Anterior cingulate cortex (tissue), 58 donors: ENCODE measurements around the gene F7.
"Not testable (repeated sequence)": the region's sequence is repeated elsewhere in the genome, so short reads cannot be mapped to it uniquely, and the experiment has no call there.

Source experiments
- DNase-seq, 58 donors: peaks; one replicate each; lab custom pipeline; 2025; lab: John Stamatoyannopoulos, UW

Gene F7

DNA sequence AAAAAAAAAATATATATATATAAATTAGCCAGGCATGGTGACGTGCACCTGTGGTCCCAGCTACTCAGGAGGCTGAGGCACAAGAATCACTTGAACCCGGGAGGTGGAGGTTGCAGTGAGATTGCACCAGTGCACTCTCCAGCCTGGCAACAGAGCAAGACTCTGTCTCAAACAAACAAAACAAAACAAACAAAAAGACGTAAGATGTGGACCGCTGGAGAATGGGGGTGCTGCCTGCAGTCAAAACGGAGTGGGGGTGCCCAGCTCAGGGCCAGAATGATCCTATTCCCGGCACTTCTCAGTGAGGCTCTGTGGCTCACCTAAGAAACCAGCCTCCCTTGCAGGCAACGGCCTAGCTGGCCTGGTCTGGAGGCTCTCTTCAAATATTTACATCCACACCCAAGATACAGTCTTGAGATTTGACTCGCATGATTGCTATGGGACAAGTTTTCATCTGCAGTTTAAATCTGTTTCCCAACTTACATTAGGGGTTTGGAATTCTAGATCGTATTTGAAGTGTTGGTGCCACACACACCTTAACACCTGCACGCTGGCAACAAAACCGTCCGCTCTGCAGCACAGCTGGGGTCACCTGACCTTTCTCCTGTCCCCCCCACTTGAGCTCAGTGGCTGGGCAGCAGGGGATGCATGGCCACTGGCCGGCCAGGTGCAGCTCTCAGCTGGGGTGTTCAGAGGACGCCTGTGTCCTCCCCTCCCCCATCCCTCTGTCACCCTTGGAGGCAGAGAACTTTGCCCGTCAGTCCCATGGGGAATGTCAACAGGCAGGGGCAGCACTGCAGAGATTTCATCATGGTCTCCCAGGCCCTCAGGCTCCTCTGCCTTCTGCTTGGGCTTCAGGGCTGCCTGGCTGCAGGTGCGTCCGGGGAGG is at the start of gene F7:
Gene F7, plus strand, starts transcription at position 760 of the 889 bp plus-strand sequence. Its CDS starts 51 bp downstream, at position 811.
- DNase-seq: no peak

DNA sequence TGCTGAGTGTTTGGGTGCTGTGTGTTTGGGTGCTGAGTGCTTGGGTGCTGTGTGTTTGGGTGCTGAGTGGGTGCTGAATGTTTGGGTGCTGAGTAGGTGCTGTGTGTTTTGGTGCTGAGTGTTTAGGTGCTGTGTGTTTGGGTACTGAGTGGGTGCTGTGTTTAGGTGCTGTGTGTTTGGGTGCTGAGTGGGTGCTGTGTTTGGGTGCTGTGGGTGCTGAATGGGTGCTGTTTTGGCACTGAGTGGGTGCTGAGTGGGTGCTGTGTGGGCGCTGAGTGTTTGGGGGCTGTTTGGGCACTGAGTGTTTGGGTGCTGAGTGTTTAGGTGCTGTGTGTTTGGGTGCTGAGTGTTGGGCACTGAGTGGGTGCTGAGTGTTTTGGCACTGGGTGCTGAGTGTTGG is 48.5 kb upstream of the F7 start:
- no peak for DNase-seq

DNA sequence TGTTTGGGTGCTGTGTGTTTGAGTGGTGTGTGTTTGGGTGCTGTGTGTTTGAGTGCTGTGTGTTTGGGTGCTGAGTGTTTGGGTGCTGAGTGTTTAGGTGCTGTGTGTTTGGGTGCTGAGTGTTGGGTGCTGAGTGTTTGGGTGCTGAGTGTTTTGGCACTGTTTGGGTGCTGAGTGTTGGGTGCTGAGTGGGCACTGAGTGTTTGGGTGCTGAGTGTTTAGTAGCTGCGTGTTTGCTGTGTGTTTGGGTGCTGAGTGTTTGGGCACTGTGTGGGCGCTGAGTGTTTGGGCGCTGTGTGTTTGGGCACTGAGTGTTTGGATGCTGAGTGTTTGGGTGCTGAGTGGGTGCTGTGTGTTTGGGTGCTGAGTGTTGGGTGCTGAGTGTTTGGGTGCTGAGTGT is 48.0 kb upstream of the F7 start:
- DNase-seq: not testable (repeated sequence)

DNA sequence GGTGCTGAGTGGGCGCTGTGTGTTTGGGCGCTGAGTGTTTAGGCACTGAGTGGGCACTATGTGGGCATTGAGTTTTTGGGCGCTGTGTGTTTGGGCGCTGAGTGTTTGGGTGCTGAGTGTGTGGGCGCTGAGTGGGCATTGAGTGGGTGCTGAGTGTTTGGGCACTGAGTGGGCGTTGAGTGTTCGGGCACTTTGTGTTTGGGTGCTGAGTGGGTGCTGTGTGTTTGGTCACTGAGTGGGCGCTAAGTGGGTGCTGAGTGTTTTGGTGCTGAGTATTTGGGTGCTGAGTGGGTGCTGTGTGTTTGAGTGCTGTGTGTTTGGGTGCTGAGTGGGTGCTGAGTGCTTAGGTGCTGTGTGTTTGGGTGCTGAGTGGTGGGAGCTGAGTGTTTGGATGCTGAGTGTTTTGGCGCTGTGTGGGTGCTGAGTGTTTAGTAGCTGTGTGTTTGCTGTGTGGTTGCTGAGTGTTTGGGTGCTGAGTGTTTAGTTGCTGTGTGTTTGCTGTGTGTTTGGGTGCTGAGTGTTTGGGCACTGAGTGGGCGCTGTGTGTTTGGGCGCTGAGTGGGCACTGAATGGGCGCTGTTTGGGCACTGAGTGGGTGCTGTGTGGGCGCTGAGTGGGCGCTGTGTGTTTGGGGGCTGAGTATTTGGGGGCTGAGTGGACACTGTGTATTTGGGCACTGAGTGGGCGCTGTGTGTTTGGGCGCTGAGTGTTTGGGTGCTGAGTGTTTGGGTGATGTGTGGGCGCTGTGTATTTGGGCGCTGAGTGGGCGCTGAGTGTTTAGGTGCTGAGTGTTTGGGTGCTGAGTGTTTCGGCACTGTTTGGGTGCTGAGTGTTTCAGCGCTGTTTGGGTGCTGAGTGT is 47.2 kb upstream of the F7 start:
- DNase-seq: no peak

DNA sequence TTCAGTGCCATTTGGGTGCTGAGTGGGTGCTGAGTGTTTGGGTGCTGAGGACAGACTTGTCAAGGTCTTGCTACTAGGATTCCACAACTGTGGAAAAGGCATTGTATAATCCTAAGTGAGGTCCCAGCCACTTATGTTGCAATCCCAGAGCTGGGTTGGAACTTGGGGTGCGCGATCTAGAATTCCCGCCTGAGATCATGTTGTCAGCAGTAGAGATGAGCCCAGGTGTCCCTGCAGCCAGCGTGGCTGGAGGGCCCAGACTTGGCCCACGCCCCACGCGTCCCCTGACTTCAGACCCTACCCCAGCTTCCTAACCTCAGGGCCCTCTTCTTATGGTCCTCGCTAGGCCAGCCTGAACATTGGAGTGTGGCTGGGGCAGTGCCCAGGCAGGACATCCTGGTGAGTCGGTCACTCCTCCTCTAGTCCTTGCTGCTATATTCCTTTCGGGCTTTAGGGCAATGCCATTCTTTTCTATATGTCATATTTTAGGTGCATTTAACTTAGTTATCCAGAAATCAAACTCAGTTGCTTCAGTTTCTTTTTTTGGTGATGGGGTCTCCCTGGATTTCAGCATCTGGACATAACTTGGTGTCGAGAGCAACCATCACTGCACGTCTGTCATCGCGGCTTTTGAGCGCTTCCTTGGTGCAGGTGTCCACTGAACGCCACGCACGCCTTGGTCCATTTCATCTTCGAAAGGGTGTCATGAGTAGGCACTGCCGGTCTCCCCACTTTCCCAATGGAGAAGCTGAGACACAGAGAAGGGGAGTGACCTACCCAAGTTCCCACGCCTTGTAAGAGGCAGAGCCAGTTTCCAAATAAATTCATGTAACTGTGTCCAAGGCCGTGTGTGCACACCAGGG is 46.4 kb upstream of the F7 start:
- no peak for DNase-seq

DNA sequence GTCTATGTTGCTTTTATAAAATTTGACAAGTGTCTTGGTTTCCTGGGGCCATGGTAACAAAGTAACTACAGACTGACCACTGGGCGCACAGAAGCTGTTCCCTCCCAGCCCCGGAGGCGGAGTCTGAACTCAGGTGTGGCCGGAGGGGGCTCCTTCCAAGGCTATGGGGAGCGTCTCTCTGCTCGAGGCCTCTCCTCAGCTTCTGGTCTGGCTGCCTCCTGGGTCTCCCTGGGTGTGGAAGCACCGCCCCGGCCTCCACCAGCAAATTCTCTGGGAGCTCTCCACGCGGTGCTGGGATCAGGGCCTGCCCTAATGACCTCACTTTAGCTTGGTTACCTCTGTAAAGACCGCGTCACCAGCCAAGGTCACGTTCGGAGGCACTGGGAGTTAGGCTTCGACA is 45.7 kb upstream of the F7 start:
- DNase-seq: no peak

DNA sequence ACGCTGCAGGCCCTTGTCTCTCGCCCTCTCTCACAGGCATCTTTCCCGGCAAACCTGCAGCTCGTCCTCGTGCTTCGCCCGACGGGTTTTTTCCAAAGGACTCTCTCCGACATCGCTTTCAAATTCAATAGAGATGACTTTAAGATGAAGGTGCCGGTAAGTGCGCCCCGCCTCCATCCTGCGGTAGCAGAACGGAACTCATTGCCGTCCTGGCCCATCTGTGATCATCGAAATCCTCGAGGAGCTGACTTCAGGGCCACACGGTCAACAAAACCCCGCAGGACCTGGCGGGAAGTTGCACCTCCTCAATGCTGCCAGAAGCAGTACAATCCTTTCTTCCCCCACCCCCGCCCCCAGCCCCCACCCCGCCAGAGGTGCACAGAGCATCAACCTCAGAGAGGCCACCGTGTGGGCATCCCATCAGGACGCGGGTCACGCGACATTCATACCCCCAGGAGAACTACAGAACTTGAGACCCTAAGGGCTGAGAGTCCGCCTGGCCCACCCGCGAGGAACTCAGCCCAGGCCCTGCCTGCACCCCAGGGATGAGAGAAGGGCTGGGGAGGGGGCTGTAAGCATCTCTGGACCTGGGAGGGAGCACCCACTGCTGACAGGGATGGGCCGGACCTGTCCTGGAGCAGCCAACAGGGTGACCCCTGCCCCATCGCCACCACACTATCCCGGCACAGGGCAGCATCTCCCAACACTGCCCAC is 44.9 kb upstream of the F7 start:
- DNase-seq: no peak

DNA sequence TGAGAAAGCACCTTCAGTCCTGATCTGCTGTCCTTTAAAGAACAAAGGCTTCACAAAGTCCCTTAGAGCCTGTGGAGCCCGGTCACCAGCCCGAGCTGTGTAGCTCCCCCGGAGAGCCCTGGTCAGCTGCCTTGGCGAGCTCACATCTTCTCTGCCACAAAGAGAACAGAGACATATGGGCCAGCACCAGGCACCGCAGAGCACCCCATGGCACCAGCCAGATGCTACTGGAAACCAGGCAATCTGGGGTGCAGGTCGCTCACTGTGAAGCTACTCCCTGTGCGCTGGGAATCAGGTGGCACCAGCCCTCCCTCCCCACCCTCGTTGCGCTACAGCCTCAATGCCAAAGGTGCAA is 44.3 kb upstream of the F7 start:
- peak in 21 of 58 donors; percentile 30 to 90 (median 60) for DNase-seq

DNA sequence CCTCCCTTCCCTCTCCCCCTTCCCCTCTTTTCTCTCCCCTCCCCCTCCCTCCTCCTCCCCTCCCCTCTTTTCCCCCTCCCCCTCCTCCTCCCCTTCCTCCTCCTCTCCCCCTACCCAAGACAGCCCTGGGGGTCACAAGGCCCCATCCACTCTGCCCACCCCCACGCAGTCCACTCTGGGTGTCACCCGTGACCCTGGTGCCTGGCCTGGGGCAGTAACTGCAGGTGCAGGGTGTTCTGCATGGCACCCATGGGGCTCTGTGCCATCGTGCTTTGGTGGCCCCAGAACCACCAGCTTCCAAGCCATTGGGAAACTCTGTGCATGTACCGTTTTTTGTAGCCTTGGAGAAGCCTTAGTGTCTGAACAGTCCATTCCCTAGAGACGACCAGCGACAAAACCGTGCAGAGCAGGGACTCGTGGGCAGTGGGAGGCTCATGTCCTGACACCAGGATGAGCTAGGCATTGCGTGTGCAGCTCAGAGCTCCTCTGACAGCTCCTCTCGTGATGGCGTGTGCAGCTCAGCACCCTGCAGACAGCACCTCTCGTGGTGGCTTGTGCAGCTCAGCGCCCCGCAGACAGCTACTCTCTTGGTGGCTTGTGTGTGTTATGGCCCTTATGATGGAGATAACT is 43.7 kb upstream of the F7 start:
- peak in 3 of 58 donors; percentile 21 to 58 (median 44) for DNase-seq

DNA sequence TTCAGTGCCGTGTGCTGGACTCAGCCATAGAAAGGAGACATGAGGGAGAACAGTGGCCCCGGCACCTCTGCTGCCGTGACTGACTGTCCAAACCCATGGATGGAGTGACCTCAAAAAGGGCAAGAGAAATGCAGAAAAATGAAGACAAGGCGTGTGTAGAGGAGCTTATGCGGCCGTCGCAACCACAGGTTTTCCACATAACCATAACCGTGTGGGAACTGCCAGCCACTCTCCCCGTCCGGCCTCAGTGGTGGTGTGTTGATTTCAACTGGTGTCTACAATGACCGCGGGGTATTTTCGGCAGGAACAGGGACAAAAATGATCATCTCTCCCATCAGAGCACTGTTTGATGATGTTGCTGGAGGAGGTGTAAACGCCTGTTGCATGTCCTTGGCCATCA is 42.9 kb upstream of the F7 start:
- no peak for DNase-seq

DNA sequence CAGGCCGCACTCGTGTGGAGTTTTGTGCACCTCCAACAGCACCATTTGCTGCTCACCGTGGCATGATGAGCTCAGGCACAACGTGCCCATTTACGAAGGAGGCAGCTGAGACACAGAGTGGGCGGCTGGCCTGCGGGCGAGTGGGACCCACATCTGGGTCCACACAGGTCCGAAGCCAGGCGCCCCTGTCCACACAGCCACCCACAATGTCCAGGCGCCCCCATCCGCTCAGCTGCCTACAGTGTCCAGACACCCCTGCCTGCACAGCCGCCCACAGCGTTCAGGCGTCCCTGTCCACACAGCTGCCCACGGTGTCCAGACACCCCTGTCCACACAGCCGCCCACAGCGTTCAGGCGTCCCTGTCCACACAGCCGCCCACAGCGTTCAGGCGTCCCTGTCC is 42.5 kb upstream of the F7 start:
- no peak for DNase-seq

DNA sequence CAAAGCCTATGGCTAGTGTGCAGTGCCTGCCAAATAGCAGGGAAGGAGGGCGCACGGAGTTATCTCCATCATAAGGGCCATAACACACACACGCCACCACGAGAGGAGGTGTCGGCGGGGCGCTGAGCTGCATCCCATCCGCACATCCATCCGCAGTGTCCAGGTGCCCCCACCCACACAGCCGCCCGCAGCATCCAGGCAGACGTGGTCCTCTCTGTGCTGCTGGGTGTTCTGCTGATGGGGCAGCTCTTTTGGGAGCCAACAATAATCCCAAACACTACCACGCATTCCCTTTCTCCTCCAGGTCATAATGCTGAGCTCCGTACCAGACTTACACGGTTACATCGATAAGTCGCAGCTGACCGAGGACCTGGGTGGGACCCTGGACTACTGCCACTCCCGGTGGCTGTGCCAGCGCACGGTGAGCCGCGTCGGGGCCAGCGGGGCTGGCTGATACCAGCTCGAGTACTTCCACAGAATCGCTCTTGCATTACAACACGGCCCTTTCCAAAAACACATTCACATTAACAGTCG is 41.5 kb upstream of the F7 start:
- DNase-seq: no peak

DNA sequence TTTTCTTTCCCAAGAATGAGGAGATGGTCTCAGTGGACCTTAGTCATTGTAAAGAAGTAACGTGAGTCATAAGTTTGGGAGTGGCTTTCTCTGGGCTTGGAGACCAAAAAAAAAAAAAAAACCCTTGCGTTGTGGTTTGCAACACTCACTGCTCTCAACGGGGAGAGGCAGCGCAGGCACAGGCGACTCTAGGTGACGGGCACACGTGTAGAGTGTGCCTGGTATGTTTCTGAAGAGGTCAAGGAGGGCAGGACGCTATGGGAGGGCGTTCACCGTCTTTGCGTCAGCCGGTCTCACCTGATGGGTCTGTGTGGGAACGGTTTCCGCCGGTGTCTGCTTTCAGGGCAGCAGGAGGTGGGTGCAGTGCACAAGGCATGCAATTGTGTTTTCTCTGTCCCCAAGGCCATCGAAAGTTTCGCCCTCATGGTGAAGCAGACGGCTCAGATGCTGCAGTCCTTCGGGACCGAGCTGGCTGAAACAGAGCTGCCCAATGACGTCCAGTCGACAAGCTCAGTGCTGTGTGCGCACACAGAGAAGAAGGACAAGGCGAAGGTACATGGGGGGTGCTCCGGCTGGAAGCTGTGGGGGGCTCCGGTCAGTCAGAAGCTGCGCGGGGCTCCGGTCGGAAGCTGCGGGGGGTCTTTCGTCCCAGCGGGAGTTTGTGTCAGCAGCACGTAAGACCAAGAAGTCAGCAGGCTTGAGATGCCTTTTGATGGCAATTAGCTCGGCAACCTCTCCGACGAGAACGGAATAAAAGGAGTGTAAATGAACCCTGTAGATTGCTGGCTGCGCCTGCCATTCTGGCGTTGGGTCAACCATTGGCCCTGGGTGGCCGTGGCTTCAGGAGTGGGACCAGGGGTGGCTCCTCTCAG is 40.8 kb upstream of the F7 start:
- no peak for DNase-seq

DNA sequence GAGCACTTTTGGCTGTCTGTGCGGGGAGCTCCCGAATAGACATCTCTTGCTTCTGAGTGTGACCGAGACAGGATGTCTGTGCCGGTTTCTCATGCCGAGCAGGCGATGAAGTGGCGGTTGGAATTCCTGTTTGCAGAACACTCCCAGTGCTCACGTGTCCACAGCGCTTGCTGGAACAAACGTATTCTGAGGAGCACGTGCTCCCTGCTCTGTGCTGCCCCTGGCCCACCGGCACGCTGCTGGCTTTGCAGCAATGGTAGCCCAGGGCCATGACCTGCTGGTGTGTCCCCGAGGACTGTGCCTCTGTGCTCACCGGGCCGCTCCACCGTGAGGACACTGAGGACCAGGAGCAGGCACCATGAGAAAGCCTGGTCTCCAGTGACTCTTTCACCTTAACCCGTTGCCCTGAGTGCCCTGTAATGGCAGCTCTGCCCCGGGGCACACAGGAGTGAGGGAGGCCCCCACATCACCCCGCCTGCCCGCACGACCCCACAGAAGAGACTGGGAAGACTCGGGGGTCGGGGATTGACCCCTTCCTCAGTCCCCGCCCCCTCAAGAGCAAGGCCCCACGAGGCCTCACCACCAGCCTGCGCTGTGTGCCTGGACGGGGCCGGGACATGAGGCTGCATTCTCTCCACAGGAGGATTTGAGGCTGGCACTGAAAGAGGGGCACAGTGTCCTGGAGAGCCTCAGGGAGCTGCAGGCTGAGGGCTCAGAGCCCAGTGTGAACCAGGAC is 40.0 kb upstream of the F7 start:
- DNase-seq: peak in 2 of 58 donors; percentile 31 to 40

DNA sequence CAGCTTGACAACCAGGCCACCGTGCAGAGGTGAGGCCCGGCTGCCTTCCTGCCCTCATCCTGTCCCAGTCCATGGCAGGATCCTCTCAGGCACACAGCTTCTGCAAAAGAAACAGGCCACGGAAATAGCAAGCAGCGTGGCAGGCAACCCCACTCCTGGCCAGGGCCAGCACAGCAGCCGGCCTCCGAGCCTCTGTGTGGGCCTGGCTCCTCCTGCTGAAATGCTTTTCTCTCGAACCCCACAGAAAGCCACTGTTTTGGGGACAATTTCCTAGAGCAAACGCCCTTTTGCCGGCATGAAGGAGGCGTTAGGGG is 39.5 kb upstream of the F7 start:
- DNase-seq: no peak

DNA sequence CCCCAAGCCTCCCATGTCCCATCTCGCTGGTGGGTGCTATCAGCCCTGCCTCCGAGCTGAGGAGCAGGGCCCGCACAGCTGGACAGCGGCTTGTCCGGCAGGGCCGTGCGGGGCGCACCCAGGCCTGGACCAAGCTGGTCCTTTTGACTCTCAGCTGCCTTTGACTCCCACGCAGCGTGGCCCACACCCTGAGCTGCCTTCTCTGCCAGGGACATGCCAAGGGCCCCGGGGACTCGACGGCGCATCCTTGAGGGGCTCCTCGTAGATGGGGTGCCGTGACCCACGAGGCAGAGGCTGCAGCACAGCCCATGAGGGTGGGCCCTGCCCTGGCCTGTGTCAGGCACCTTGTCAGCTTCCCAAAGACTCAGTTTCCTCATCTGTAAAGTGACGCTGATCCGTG is 38.8 kb upstream of the F7 start:
- DNase-seq: no peak
